Cardiac muscle cell (in vitro differentiated cells and primary cell): ENCODE results near the gene LILRB1. TPM values are rescaled to one million over a fixed set of nuclear protein-coding genes. Genes with fewer than 3 reads are reported as not detected.

ENCODE experiments used
- DNase-seq, 2 donors: peaks; one replicate each; pipeline versions ENCODE4 v3.0.0 to v3.0.0-alpha.2; 2010 to 2017; ENCODE audit warnings: low read depth in 1 of 2, low spot score in 1 of 2
- H3K27ac ChIP-seq: fragments of 200-600 bp; sonication (generic); 2 replicates; pipeline ENCODE4 v1.5.1; 2016
- H3K27me3 ChIP-seq: fragments of 200-600 bp; sonication (generic); 2 replicates; pipeline ENCODE4 v1.6.0; 2016; ENCODE audit warnings: control low read depth
- H3K36me3 ChIP-seq: fragments of 200-600 bp; sonication (generic); 2 replicates; pipeline ENCODE4 v1.5.1; 2016; ENCODE audit warnings: control low read depth
- H3K4me1 ChIP-seq: fragments of 200-600 bp; sonication (generic); 2 replicates; pipeline ENCODE4 v1.8.1; 2017; ENCODE audit warnings: low read depth, mild to moderate bottlenecking, mixed run types
- H3K4me3 ChIP-seq: fragments of 200-600 bp; sonication (generic); 2 replicates; pipeline ENCODE4 v1.5.1; 2016; ENCODE audit warnings: mild to moderate bottlenecking
- H3K9me3 ChIP-seq: fragments of 200-600 bp; sonication (generic); 2 replicates; pipeline ENCODE4 v1.5.1; 2017; ENCODE audit warnings: low read depth, mild to moderate bottlenecking, control low read depth
- CTCF ChIP-seq: IDR thresholded peaks from 2 replicates; pipeline ENCODE4 v1.5.1; 2012; ENCODE audit warnings: low read depth, mild to moderate bottlenecking, low read length
- polyA plus RNA-seq: library from polyadenylated mRNA; unstranded; fragments of >200 nt; fragmentation: Nextera tagmentation; extraction: Ambion mirVana; gene quantifications from 2 replicates; pipeline ENCODE4 v1.2.1, GENCODE V29; 2016
- total RNA-seq: library from RNA; depleted of rRNA; stranded (reverse); fragments of >200 nt; gene quantifications from 2 replicates; pipeline ENCODE4 v1.2.3, GENCODE V29; 2016

The LILRB1 gene
- total and polyA plus RNA-seq, 2 experiments from 2014 or later, result not detected

- H3K36me3 ChIP-seq, result no peaks in the 10 kb centered on the region
- no peak within 1 kb of the TSS for H3K4me3 ChIP-seq
- no peak for DNase-seq
- no peak within 1 kb of the TSS for H3K27ac ChIP-seq
- no peak for TF ChIP-seq CTCF
- H3K27me3 ChIP-seq, result no peaks in the 10 kb centered on the region
- H3K4me1 ChIP-seq, result no peaks in the 10 kb centered on the region
- no peaks in the 10 kb centered on the region for H3K9me3 ChIP-seq
Measured at GRCh38 chr19:54662730-54663129, 32.4 kb downstream of the LILRB1 start, which contains the start of gene LILRB4. Gene LILRB4 (plus strand): TSS chr19:54662985. CDS start chr19:54663034, 49 bp downstream.

DNA sequence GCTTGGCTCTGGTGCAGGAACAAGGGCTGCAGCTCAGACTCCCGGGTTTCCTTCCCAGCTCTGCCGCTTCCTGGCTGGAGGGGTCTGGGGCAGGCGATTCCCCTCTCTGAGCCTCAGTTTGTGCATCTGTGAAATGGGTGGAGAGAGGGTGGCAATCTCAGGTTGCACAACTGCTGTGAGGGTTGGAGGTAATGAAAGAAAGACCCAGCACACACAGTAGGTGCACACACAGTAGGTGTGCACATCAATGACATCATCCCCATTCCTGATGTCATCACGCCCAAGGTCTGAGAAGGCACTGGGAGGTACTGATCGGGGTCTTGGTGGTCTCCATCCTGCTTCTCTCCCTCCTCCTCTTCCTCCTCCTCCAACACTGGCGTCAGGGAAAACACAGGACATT, 35.2 kb downstream of the LILRB1 start:
- Histone ChIP-seq H3K36me3 (no peaks in the 10 kb centered on the region), H3K27me3 (no peaks in the 10 kb centered on the region), H3K4me1 (no peaks in the 10 kb centered on the region), H3K4me3 (no peak overlapping the region), H3K27ac (no peak overlapping the region), H3K9me3 (no peaks in the 10 kb centered on the region)
- TF ChIP-seq CTCF, result no peak
- no peak for DNase-seq

DNA sequence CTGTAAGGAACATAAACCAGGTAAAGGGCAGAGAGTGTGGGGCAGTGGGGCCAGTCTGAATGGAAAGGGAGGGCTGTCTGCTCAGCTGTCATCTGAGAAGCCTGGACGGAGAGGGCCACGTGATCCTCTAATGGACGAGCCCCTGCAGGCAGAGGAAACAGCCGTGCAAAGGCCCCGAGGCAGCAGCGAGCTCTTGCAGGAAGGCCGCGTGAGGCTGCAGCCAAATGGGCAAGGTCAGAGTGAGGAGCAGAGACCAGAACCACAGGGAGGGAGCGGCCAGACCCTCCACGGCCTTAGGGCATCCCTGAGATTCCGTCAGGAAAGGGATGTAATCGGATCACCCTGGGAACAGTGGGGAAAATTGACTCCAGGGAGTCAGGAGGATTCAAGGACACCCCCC, 36.9 kb downstream of the LILRB1 start:
- no peaks in the 10 kb centered on the region for H3K36me3 ChIP-seq
- no peaks in the 10 kb centered on the region for H3K27me3 ChIP-seq
- H3K4me3 ChIP-seq, result no peak overlapping the region
- no peak for DNase-seq
- no peak for TF ChIP-seq CTCF
- no peaks in the 10 kb centered on the region for H3K9me3 ChIP-seq
- H3K4me1 ChIP-seq, result no peaks in the 10 kb centered on the region
- no peak overlapping the region for H3K27ac ChIP-seq

DNA sequence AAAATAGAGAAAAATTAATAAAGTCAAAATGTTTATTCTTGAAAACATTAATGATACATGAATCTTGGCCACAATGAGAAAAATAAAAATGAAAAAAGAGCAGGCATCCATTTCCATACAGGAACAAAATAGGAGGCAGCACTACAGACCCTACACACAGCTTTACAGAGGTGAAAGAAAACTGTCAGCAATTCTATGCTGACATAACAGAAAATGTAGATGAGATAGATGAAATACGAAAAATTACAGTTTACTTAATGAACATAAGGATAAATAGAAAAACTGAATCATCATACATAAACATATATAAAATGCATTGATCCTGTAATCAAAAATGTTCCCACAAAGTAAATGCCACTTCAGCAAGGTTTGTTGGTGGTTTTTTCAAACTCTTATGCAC, 38.1 kb downstream of the LILRB1 start:
- no peak for TF ChIP-seq CTCF
- Histone ChIP-seq H3K4me3 (no peak overlapping the region), H3K27me3 (no peaks in the 10 kb centered on the region), H3K9me3 (no peaks in the 10 kb centered on the region), H3K4me1 (no peaks in the 10 kb centered on the region), H3K27ac (no peak overlapping the region), H3K36me3 (no peaks in the 10 kb centered on the region)
- no peak for DNase-seq

- no peaks in the 10 kb centered on the region for H3K27me3 ChIP-seq
- DNase-seq, result no peak
- H3K36me3 ChIP-seq, result no peaks in the 10 kb centered on the region
- no peak overlapping the region for H3K27ac ChIP-seq
- TF ChIP-seq CTCF, result no peak
- H3K4me3 ChIP-seq, result no peak overlapping the region
- no peaks in the 10 kb centered on the region for H3K9me3 ChIP-seq
- H3K4me1 ChIP-seq, result no peaks in the 10 kb centered on the region
Measured at GRCh38 chr19:54670576-54671357, 40.5 kb downstream of the LILRB1 start.
